Mucosa of stomach (tissue), 1 donor: ENCODE measurements around the gene HES3.
"Not testable (repeated sequence)": the region's sequence is repeated elsewhere in the genome, so short reads cannot be mapped to it uniquely, and the experiment has no call there.

ENCODE experiments used
- H3K27me3 ChIP-seq: one replicate; pipeline ENCODE4 v1.7.0; 2013; ENCODE audit warnings: mild to moderate bottlenecking, low read length; ENCODE audit not compliant: control insufficient read depth, insufficient read depth
- H3K36me3 ChIP-seq: one replicate; pipeline ENCODE4 v1.7.0; 2013; ENCODE audit warnings: low read length; ENCODE audit not compliant: control insufficient read depth, insufficient read depth
- H3K4me1 ChIP-seq: one replicate; pipeline ENCODE4 v1.7.0; 2013; ENCODE audit warnings: mild to moderate bottlenecking, low read length; ENCODE audit not compliant: control insufficient read depth, insufficient read depth
- H3K4me3 ChIP-seq: one replicate; pipeline ENCODE4 v1.7.0; 2013; ENCODE audit warnings: low read length
- H3K9ac ChIP-seq: one replicate; pipeline ENCODE4 v1.7.0; 2013; ENCODE audit warnings: mild to moderate bottlenecking, low read length, moderate library complexity
- H3K9me3 ChIP-seq: one replicate; pipeline ENCODE4 v1.7.0; 2013; ENCODE audit warnings: mild to moderate bottlenecking, low read length, moderate library complexity; ENCODE audit not compliant: control insufficient read depth
- donor health status: Pancreatic carcinoma.

Gene HES3

GRCh38 chr1:6208723-6209660 lies 35.0 kb upstream of the HES3 start:
- H3K9me3 ChIP-seq, result no peaks in the 10 kb centered on the region
- H3K9ac ChIP-seq, result no peak overlapping the region
- peaks cover 28% of the 10 kb centered on the region for H3K27me3 ChIP-seq
- peaks cover 23% of the 10 kb centered on the region for H3K4me1 ChIP-seq
- no peaks in the 10 kb centered on the region for H3K36me3 ChIP-seq
- peak overlapping the region; percentile 4 for H3K4me3 ChIP-seq

- Histone ChIP-seq H3K4me3 (peak overlapping the region; percentile 4), H3K36me3 (no peaks in the 10 kb centered on the region), H3K27me3 (peaks cover 26% of the 10 kb centered on the region), H3K9me3 (no peaks in the 10 kb centered on the region), H3K9ac (no peak overlapping the region), H3K4me1 (peaks cover 21% of the 10 kb centered on the region)
These were observed 34.1 kb upstream of the HES3 start for GRCh38 chr1:6209661-6210580.

GRCh38 chr1:6210591-6211355 lies 33.2 kb upstream of the HES3 start:
- H3K27me3 ChIP-seq, result peaks cover 18% of the 10 kb centered on the region
- peaks cover 13% of the 10 kb centered on the region for H3K4me1 ChIP-seq

GRCh38 chr1:6211731-6212130 lies 32.2 kb upstream of the HES3 start:
- Histone ChIP-seq H3K4me3 (no peak overlapping the region), H3K36me3 (no peaks in the 10 kb centered on the region), H3K4me1 (peaks cover 11% of the 10 kb centered on the region), H3K27me3 (peaks cover 8% of the 10 kb centered on the region), H3K9me3 (no peaks in the 10 kb centered on the region), H3K9ac (no peak overlapping the region)

More at GRCh38 chr1:6210591-6211355, 33.2 kb upstream of the HES3 start:
- Histone ChIP-seq H3K4me3 (no peak overlapping the region), H3K9ac (no peak overlapping the region), H3K36me3 (no peaks in the 10 kb centered on the region), H3K9me3 (no peaks in the 10 kb centered on the region)

- H3K4me1 ChIP-seq, result peaks cover 7% of the 10 kb centered on the region
- H3K36me3 ChIP-seq, result no peaks in the 10 kb centered on the region
- no peak overlapping the region for H3K4me3 ChIP-seq
- H3K9ac ChIP-seq, result no peak overlapping the region
- H3K27me3 ChIP-seq, result peaks cover 2% of the 10 kb centered on the region
- no peaks in the 10 kb centered on the region for H3K9me3 ChIP-seq
These were observed 31.6 kb upstream of the HES3 start for GRCh38 chr1:6212193-6212959.

- Histone ChIP-seq H3K9ac (no peak overlapping the region), H3K9me3 (no peaks in the 10 kb centered on the region), H3K27me3 (no peaks in the 10 kb centered on the region), H3K4me1 (no peaks in the 10 kb centered on the region), H3K36me3 (peaks cover under 1% of the 10 kb centered on the region), H3K4me3 (no peak overlapping the region)
These were observed 25.4 kb upstream of the HES3 start for GRCh38 chr1:6218375-6219164.

GRCh38 chr1:6219641-6220040 lies 24.3 kb upstream of the HES3 start:
- not testable (repeated sequence) for H3K27me3 ChIP-seq, H3K9ac ChIP-seq, H3K4me1 ChIP-seq, H3K4me3 ChIP-seq, H3K36me3 ChIP-seq, H3K9me3 ChIP-seq

GRCh38 chr1:6220236-6220635 lies 23.7 kb upstream of the HES3 start:
- Histone ChIP-seq H3K36me3 (peaks cover 4% of the 10 kb centered on the region), H3K27me3 (no peaks in the 10 kb centered on the region), H3K4me3 (no peak overlapping the region), H3K4me1 (no peaks in the 10 kb centered on the region), H3K9me3 (no peaks in the 10 kb centered on the region), H3K9ac (no peak overlapping the region)

GRCh38 chr1:6221210-6221784 lies 22.7 kb upstream of the HES3 start:
- peaks cover 4% of the 10 kb centered on the region for H3K36me3 ChIP-seq

GRCh38 chr1:6222636-6223035 lies 21.3 kb upstream of the HES3 start:
- H3K9me3 ChIP-seq, result no peaks in the 10 kb centered on the region
- no peaks in the 10 kb centered on the region for H3K4me1 ChIP-seq
- no peak overlapping the region for H3K9ac ChIP-seq
- no peaks in the 10 kb centered on the region for H3K27me3 ChIP-seq
- no peak overlapping the region for H3K4me3 ChIP-seq
- H3K36me3 ChIP-seq, result peaks cover 11% of the 10 kb centered on the region

More at GRCh38 chr1:6221210-6221784, 22.7 kb upstream of the HES3 start:
- no peak overlapping the region for H3K4me3 ChIP-seq
- no peaks in the 10 kb centered on the region for H3K27me3 ChIP-seq
- no peak overlapping the region for H3K9ac ChIP-seq
- H3K4me1 ChIP-seq, result no peaks in the 10 kb centered on the region
- H3K9me3 ChIP-seq, result no peaks in the 10 kb centered on the region
